B cell (primary cell): Measurements from ENCODE around the gene TIRAP. TPM values are rescaled to one million over a fixed set of nuclear protein-coding genes. Genes with fewer than 3 reads are reported as not detected.

ENCODE experiments used
- ATAC-seq: fragments of 200-7000 bp; cut with Tn5 transposase; one replicate; pipeline ENCODE4 v1.10.0; 2021; ENCODE audit warnings: low read depth, mild to moderate bottlenecking, moderate number of reproducible peaks, moderate library complexity
- CTCF ChIA-PET: fragments of 350-600 bp; sonication (Branson Sonifier 250); formaldehyde crosslinking; loops from one replicate; lab custom pipeline; 2021; ENCODE audit warnings: antibody characterized with exemption, inconsistent platforms; lab: Charles Lee
- POLR2A ChIA-PET: fragments of 350-600 bp; sonication (Branson Sonifier 250); formaldehyde crosslinking; loops from one replicate; lab custom pipeline; 2021; ENCODE audit warnings: antibody characterized with exemption; lab: Charles Lee
- DNase-seq: peaks from one replicate; pipeline ENCODE4 v3.0.0; 2013
- H2AFZ ChIP-seq: 2 replicates; pipeline ENCODE4 v1.6.1; 2012; ENCODE audit warnings: mild to moderate bottlenecking, low read depth, low read length; ENCODE audit not compliant: insufficient read depth, poor library complexity, severe bottlenecking
- H3K27ac ChIP-seq, 2 donors: 1 replicate in 1 of 2; 2 replicates in 1 of 2; pipeline ENCODE4 v1.5.1; 2012 to 2013; ENCODE audit warnings: low read length in 2 of 2, mild to moderate bottlenecking in 2 of 2, moderate library complexity in 1 of 2
- H3K27me3 ChIP-seq, 4 experiments: fragments of 200-600 bp in 1 of 4; sonication (generic) in 1 of 4; replicated peaks in 1 of 4; 1 replicate in 2 of 4; 2 replicates in 2 of 4; pipeline versions ENCODE4 v1.6.1 to v1.7.0; 2013 to 2016; ENCODE audit warnings: low read length in 3 of 4, mild to moderate bottlenecking in 2 of 4, mixed read lengths in 1 of 4, moderate library complexity in 1 of 4; ENCODE audit not compliant: insufficient read depth in 4 of 4, control insufficient read depth in 3 of 4; ENCODE audit errors: control extremely low read depth in 1 of 4
- H3K36me3 ChIP-seq, 2 experiments: replicated peaks in 1 of 2; 1 replicate in 1 of 2; 2 replicates in 1 of 2; pipeline versions ENCODE4 v1.6.1 to v1.7.1; 2013; ENCODE audit warnings: low read length in 1 of 2; ENCODE audit not compliant: insufficient read depth in 2 of 2, control insufficient read depth in 1 of 2; ENCODE audit errors: control extremely low read depth in 1 of 2, extremely low read depth in 1 of 2
- H3K4me1 ChIP-seq, 2 donors: fragments of 200-600 bp in 1 of 2; sonication (generic) in 1 of 2; 1 replicate in 1 of 2; 2 replicates in 1 of 2; pipeline versions ENCODE4 v1.5.1 to v1.6.1; 2013 to 2017; ENCODE audit warnings: low read length in 2 of 2; ENCODE audit not compliant: control insufficient read depth in 2 of 2, insufficient read depth in 2 of 2
- H3K4me2 ChIP-seq: replicated peaks from 2 replicates; pipeline ENCODE3; 2012; ENCODE audit warnings: mild to moderate bottlenecking, low read depth, low read length; ENCODE audit not compliant: poor library complexity, severe bottlenecking
- H3K4me3 ChIP-seq, 5 experiments: fragments of 200-600 bp in 1 of 5; sonication (generic) in 1 of 5; 1 replicate in 3 of 5; 2 replicates in 2 of 5; pipeline versions ENCODE4 v1.5.1 to v1.7.0; 2011 to 2016; ENCODE audit warnings: low read length in 4 of 5, mild to moderate bottlenecking in 4 of 5, low read depth in 2 of 5, control low read depth in 1 of 5, moderate library complexity in 1 of 5; ENCODE audit not compliant: insufficient read depth in 1 of 5; ENCODE audit errors: control extremely low read depth in 1 of 5, extremely low read depth in 1 of 5
- H3K79me2 ChIP-seq: fragments of 200-600 bp; sonication (generic); one replicate; pipeline ENCODE4 v1.6.0; 2016; ENCODE audit warnings: low read length; ENCODE audit not compliant: control insufficient read depth, insufficient read depth
- H3K9ac ChIP-seq: fragments of 200-600 bp; sonication (generic); 2 replicates; pipeline ENCODE4 v1.6.1; 2017; ENCODE audit warnings: mild to moderate bottlenecking, low read length, moderate library complexity
- H3K9me3 ChIP-seq, 3 donors: one replicate each; pipeline versions ENCODE4 v1.6.1 to v1.7.1; 2013; ENCODE audit warnings: low read length in 2 of 3; ENCODE audit not compliant: control insufficient read depth in 2 of 3, insufficient read depth in 1 of 3; ENCODE audit errors: control extremely low read depth in 1 of 3
- H4K20me1 ChIP-seq: 2 replicates; pipeline ENCODE4 v1.6.0; 2012; ENCODE audit warnings: mild to moderate bottlenecking, low read length; ENCODE audit not compliant: insufficient read depth, control insufficient read depth, poor library complexity, severe bottlenecking
- H3K27ac Mint-ChIP-seq: one replicate; pipeline ENCODE4 v1.8.0; 2021; ENCODE audit warnings: mixed read lengths
- H3K27me3 Mint-ChIP-seq: one replicate; pipeline ENCODE4 v1.8.0; 2021; ENCODE audit warnings: mixed read lengths
- H3K4me1 Mint-ChIP-seq: one replicate; pipeline ENCODE4 v1.8.0; 2021; ENCODE audit warnings: mixed read lengths
- H3K4me3 Mint-ChIP-seq: one replicate; pipeline ENCODE4 v1.8.0; 2021; ENCODE audit warnings: mixed read lengths
- H3K9me3 Mint-ChIP-seq: one replicate; pipeline ENCODE4 v1.8.0; 2022; ENCODE audit warnings: mixed read lengths; ENCODE audit not compliant: insufficient read depth
- EZH2 ChIP-seq: IDR thresholded peaks from 2 replicates; pipeline ENCODE4 v1.6.1; 2012; ENCODE audit warnings: borderline replicate concordance, low read depth, mild to moderate bottlenecking, moderate library complexity, low read length; ENCODE audit not compliant: insufficient read depth, poor library complexity, severe bottlenecking
- WGBS: methylation state at CpG from one replicate; pipeline ENCODE4 v1.1.5; 2013; ENCODE audit warnings: missing lambda C conversion rate; ENCODE audit not compliant: insufficient coverage; 5-methylcytosine and 5-hydroxymethylcytosine counted together
- intact Hi-C: fragments of 100-400 bp; cut with micrococcal nuclease; formaldehyde crosslinking; loops from one replicate; pipeline ENCODE4 v1.10.0; 2022
- polyA plus RNA-seq: library from polyadenylated mRNA; depleted of rRNA; stranded (reverse); fragments of >200 nt; gene quantifications from 2 replicates; pipeline ENCODE4 v1.2.3, GENCODE V29; 2012
- total RNA-seq, 2 donors: library from RNA; stranded (reverse); fragments of 120-200 nt in 1 of 2; gene quantifications; 1 replicate in 1 of 2; 2 replicates in 1 of 2; pipeline versions ENCODE4 v1.2.3 to v1.2.4, GENCODE V29; 2013 to 2022
- TF ChIP-seq, protein P1 (sequence below): fragments of 200-600 bp; IDR thresholded peaks from one replicate; pipeline ENCODE4 v1.8.0; 2022; ENCODE audit warnings: antibody characterized with exemption, mild to moderate bottlenecking

The TIRAP gene
- total and polyA plus RNA-seq, 2 donors (not counting 1 experiment from before 2014, with no cell fraction given) = 9.9 to 25.1 TPM

DNA sequence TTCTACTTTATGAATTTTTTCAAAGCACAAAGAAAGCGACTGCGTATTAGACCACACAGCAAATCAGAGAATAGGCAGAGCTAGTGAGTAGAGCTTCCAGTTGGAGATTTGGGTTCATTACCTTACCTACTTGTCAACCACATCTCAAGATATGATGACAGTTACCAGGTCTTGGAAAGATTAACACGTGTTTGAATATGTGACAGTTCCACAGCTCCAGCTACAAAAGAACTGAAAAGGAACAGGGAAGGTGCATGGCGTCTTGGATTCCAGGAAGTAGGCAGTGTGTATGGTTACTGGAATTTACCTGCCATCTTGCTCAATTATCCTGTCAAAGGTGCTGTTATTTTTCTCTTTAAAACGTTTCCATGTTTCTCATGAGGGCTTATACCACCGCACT lies 5.3 kb downstream of the TIRAP start:
- peaks cover 27% of the 10 kb centered on the region for H3K79me2 ChIP-seq

DNA sequence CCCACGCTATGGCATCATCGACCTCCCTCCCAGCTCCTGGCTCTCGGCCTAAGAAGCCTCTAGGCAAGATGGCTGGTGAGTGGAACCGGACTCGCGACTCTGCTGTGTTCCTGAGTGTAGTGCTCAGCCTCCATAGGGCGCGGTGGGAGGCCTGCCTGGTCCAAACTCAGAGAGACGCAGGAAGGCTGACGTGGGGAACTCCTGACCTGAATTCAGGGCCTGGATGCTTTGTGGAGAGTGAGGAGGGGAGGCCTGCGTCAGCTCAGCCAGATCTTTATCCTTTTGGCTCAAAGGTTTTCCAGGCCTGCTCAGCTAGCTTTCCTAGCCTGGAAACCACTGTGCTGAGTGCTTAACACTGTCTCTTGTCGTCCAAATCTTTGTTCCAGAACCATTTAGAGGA lies 8.0 kb downstream of the TIRAP start:
- H3K4me1 Mint-ChIP-seq = peaks cover 11% of the 10 kb centered on the region
- Histone ChIP-seq H3K4me1 (peaks cover 4 to 5% of the 10 kb centered on the region in 2 donors), H2AFZ (no peak overlapping the region), H3K79me2 (peaks cover 7% of the 10 kb centered on the region), H3K27me3 (no peaks in the 10 kb centered on the region), H3K9ac (no peak overlapping the region), H3K4me3 (no peak overlapping the region), H4K20me1 (no peaks in the 10 kb centered on the region), H3K4me2 (no peak overlapping the region), H3K9me3 (no peaks in the 10 kb centered on the region), H3K36me3 (peaks cover 0 to 48% of the 10 kb centered on the region in 2 experiments), H3K27ac (no peak overlapping the region)
- ChIA-PET POLR2A (no interaction called here), CTCF (interaction anchor here (2.0 kb wide), 1 partner anchor 9 kb away, joined by 7 read pairs; no protein-coding TSS in a partner anchor)
- DNase-seq (no peak), ATAC-seq (no peak)
- 94% methylated on average over 12 of the region's 12 CpGs for WGBS
- H3K27ac Mint-ChIP-seq = no peak overlapping the region
- H3K9me3 Mint-ChIP-seq = no peaks in the 10 kb centered on the region
- no peak overlapping the region for H3K4me3 Mint-ChIP-seq
- TF ChIP-seq EZH2 = no peak
- TF ChIP-seq, protein P1, sequence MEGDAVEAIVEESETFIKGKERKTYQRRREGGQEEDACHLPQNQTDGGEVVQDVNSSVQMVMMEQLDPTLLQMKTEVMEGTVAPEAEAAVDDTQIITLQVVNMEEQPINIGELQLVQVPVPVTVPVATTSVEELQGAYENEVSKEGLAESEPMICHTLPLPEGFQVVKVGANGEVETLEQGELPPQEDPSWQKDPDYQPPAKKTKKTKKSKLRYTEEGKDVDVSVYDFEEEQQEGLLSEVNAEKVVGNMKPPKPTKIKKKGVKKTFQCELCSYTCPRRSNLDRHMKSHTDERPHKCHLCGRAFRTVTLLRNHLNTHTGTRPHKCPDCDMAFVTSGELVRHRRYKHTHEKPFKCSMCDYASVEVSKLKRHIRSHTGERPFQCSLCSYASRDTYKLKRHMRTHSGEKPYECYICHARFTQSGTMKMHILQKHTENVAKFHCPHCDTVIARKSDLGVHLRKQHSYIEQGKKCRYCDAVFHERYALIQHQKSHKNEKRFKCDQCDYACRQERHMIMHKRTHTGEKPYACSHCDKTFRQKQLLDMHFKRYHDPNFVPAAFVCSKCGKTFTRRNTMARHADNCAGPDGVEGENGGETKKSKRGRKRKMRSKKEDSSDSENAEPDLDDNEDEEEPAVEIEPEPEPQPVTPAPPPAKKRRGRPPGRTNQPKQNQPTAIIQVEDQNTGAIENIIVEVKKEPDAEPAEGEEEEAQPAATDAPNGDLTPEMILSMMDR = no peak
- H3K27me3 Mint-ChIP-seq = no peaks in the 10 kb centered on the region
- intact Hi-C loops = no loop called here

More for the DNA sequence above, 5.3 kb downstream of the TIRAP start:
- H3K4me2 ChIP-seq = no peak overlapping the region
- peaks cover 11 to 16% of the 10 kb centered on the region in 2 donors for H3K4me1 ChIP-seq
- H3K4me3 ChIP-seq = no peak overlapping the region
- ATAC-seq (no peak), DNase-seq (no peak)
- H2AFZ ChIP-seq = no peak overlapping the region
- peaks cover 0 to 37% of the 10 kb centered on the region in 2 experiments for H3K36me3 ChIP-seq
- TF ChIP-seq, protein P1 = no peak
- no peak for TF ChIP-seq EZH2
- Mint-ChIP-seq H3K27ac (no peak overlapping the region), H3K27me3 (no peaks in the 10 kb centered on the region), H3K4me1 (peaks cover 16% of the 10 kb centered on the region), H3K4me3 (no peak overlapping the region), H3K9me3 (no peaks in the 10 kb centered on the region)
- H3K9me3 ChIP-seq = no peaks in the 10 kb centered on the region
- ChIA-PET CTCF (no interaction called here), POLR2A (no interaction called here)
- intact Hi-C loops = no loop called here
- H3K9ac ChIP-seq = no peak overlapping the region
- H3K27me3 ChIP-seq = no peaks in the 10 kb centered on the region
- 75% methylated on average over 3 of the region's 6 CpGs for WGBS
- no peak overlapping the region for H3K27ac ChIP-seq
- H4K20me1 ChIP-seq = no peaks in the 10 kb centered on the region
